HG03571 (cell line): ENCODE data around the gene NCS1.
"Not testable (repeated sequence)": the region's sequence is repeated elsewhere in the genome, so short reads cannot be mapped to it uniquely, and the experiment has no call there.

Source experiments
- ATAC-seq: cut with Tn5 transposase; IDR thresholded peaks from one replicate; pipeline ENCODE4 v1.9.1; 2021; ENCODE audit not compliant: unreplicated experiment

Gene NCS1

GRCh38 chr9:130260816-130261765 lies 88.9 kb downstream of the NCS1 start:
- no peak for ATAC-seq

- ATAC-seq = no peak
Measured at GRCh38 chr9:130262061-130262745, 90.0 kb downstream of the NCS1 start.

DNA sequence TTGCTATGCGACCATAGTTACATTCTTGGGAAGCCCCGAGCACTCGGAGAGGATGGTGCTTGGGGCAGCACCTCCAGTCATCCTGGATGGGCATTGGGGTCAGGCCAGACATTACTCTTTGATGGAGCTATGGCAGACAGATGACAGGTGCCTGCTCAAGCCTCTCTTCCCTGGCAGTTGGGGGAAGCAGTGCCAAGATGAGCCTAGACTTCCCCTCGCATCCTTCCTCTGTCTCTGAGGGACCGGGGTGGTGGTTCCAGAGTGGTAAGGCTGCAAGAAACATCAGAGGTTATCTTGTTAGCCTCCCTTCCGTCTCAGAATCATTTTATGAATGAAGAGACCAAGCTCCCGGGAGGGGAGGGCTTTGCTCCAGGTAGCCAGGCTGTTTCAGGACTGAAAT lies 90.6 kb downstream of the NCS1 start:
- no peak for ATAC-seq

- no peak for ATAC-seq
Measured at GRCh38 chr9:130263601-130264413, 91.6 kb downstream of the NCS1 start.

DNA sequence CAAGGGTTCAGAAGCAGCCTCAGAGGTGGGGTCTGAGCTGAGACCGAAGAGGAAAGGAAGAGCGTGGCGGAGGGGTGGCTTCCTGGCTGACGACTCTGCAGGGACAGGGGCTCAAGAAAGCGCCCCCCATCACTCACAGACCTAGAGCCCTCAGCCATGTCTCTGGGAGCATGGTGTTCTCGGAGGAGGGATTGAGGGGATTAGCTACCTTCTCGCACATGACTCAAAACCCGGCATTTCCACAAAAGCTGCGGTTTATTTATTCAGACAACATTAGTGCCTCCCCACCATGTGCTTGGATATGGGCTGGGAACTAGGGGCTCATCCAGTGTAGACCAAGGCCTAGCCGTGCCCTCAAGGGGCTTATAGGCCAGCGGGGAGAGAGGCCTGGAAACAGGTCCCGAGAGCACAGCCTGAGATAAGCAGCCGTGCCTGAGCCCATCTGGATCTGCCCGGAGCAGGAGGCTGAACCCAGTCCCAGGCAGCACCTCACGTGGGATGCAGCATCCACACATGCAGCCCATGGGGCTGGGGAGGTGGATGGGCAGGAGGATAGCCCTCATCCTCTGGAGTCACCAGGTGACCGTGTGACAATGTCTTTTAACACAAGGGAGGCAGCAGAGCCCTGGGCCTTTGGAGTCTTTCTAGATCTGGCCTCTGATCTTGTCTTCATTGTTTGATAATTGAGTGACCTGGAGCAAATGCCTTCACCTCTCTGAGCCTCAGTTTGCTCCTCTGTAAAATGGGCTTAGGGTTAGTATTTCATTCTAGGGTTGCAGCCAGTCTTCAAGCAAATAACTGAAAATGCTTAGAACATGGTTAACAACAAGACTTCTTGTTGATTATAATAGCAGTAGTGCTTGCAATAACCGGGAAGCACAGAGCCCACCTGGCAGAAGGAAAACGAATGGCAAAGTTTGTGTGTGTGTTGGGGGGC lies 92.5 kb downstream of the NCS1 start:
- ATAC-seq = no peak

DNA sequence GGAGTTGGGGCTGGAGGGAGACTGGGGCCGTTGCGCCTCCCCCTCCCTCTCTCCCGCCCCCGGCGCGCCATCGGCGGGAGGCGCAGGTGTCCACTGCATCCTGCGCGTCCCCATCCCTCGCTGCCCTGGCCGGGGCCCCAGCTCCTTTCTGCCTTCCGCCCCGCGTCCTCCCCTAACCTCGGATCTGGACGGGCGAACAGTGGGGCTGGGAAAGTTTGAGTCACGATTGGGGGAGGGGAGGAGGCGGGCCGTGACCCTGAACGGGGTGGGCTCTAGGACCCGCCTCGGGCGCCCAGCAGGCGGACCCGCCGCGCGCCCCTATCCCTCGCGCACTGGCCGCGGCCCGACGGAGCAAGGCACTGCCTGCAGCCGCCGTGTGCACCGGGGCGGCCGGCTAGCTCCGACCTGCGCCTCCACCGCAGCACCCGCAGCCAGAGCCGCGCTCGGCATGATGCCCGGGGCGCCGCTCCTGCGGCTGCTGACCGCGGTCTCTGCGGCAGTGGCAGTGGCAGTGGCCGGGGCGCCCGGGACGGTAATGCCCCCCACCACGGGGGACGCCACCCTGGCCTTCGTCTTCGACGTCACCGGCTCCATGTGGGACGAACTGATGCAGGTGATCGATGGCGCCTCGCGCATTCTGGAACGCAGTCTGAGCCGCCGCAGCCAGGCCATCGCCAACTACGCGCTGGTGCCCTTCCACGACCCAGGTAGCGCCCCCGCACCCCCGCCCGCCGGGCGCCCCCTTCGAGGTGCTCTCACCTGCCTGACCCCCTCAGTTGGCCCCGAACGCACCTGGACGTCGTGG lies 93.4 kb downstream of the NCS1 start, which contains the start of gene HMCN2:
TSS of gene HMCN2 (plus strand) at position 330 of the 805 bp plus-strand sequence. CDS start at position 449, 119 bp downstream.
- no peak for ATAC-seq

- no peak for ATAC-seq
Measured at GRCh38 chr9:130266236-130267098, 94.3 kb downstream of the NCS1 start.

DNA sequence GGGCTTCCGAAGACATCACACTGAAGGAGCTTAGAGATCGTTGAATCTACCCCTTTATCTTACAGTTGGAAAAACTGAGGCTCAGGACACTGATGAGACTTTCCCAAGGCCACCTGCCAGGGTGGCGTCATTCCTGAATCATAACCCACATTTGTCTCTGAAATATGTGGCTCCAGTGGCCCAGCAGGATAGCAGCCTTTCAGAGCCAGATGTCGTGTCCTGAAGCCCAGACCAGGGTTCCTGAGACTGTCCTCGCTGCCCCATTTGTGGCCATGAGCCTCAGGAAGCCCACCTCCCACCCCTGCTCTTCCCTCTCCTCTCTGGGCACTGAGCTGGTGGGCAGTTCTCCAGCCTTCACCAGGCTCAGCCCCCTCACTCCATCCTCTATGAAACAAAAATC lies 95.7 kb downstream of the NCS1 start:
- ATAC-seq = no peak

DNA sequence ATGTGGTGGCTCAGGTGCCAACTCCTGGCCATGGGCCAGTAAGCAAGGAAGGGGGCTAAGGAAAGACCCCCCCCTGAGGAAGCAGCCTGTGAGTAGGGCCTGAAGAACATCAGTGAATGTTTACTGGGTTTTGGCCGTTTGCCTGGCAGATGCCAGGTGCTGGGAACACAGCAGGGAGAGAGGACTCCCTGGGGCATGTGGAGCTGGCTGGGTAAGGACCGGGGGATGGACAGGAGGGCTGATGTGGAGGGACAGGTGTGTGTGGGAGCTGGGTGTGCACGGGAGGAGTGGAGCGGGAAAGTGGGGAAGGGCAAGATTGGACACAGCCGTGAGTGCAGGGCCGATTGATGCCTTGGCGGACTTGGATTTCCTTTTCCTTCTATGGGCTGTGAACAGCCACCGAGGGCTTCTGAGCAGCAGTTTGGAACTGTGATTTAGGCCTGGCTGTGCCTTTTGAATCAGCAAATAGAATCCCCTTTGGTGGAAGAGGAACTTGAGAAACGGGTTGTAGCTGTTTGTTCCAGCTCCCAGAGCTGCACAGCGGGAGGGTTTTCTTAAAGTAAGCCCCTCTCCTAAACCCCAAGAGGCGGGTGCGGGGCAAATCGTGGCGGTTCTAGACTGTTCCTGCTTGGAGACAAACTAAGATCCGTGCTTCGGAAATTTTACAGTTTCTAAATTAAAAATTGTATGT lies 96.5 kb downstream of the NCS1 start:
- no peak for ATAC-seq

DNA sequence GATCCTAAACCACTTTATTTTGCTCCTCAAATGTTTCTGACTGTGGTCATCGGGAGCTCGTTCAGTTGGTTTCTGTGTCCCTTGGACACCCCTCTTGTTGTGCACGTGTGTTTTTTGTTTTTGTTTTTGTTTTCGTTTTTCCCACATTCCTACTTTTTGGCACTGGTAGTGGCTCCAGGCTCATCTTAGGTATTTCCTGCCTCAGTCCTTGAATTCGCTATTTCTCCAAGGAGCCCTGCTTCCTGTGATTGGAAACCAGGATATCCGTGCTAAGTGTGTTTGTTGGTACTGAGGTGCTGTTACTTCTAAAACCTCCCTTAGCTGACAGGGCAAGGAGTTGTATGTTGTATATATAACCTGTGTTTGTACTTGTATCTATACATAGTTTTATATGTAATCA lies 99.3 kb downstream of the NCS1 start:
- ATAC-seq = no peak

DNA sequence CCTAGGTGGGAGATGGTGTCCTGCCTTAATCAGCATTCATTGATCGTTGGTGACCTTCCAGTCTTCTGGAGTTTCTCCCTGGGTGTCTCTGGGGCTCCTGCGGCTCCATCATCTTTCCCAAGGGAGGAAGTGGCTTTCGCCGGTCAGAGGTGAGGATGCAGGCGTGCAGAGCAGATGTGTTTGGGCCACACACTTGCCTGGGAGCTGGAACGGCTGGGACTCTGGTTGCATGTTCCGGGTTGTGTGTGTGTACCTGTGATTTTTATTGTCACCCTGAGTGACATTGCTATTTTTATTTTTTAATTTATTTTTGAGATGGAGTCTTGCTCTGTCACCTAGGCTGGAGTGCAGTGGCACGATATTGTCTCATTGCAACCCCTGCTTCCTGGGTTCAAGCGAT lies 103.0 kb downstream of the NCS1 start:
- ATAC-seq = no peak

DNA sequence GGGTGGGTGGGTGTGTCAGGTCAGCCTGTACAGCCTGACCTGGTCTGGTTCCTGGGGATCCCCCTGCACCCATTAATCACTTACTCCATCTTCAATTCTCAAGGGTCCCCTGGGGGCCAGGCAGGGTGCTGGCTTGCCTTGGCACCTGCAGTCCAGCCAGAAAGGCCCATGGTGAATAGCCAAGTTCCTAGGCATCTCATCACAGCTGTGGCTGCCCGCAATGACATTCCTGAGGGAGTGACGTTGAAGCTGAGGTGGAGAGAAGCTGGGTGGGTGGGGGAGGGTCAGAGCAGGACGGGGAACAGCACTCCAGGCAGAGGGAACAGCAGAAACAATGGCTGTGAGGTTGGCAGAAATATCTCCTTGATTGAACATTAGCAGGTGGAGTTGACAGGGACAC lies 103.9 kb downstream of the NCS1 start:
- no peak for ATAC-seq

- no peak for ATAC-seq
Measured at GRCh38 chr9:130276955-130277354, 104.8 kb downstream of the NCS1 start.

DNA sequence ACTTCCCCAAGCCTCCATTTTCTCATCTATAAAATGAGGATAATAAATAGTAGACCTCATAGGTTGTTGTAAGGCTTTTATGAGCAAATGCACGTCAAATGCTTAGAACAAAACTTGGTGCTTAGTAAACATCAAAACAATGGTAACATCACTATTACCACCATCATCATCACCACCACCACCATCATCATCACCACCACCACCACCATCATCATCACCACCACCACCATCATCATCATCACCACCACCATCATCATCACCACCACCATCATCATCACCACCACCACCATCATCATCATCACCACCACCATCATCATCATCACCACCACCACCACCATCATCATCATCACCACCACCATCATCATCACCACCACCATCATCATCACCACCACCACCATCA lies 105.3 kb downstream of the NCS1 start:
- ATAC-seq = not testable (repeated sequence)

- ATAC-seq = no peak
Measured at GRCh38 chr9:130283539-130284248, 111.5 kb downstream of the NCS1 start.

- ATAC-seq = no peak
Measured at GRCh38 chr9:130284249-130284625, 112.0 kb downstream of the NCS1 start.

- ATAC-seq = no peak
Measured at GRCh38 chr9:130284690-130285089, 112.5 kb downstream of the NCS1 start.
